H1 (cell line): ENCODE results near the gene RAP1GDS1. TPM values are rescaled to one million over a fixed set of nuclear protein-coding genes. Genes with fewer than 3 reads are reported as not detected.

Source experiments
- BACH1 ChIP-seq: IDR thresholded peaks from 2 replicates; pipeline ENCODE4 v1.6.1; 2012; ENCODE audit warnings: low read length, improper control_type of control experiment
- CBX8 ChIP-seq: fragments of 300-800, 300-1000 bp; sonication (generic); IDR thresholded peaks from 2 replicates; pipeline ENCODE4 v1.7.1; 2016; ENCODE audit warnings: low read depth, low read length, borderline replicate concordance
- CHD2 ChIP-seq: IDR thresholded peaks from 2 replicates; pipeline ENCODE4 v1.6.1; 2012; ENCODE audit warnings: low read length, improper control_type of control experiment
- CREB1 ChIP-seq: IDR thresholded peaks from 2 replicates; pipeline ENCODE4 v1.6.1; 2012; ENCODE audit warnings: inconsistent platforms
- FOSL1 ChIP-seq: IDR thresholded peaks from 2 replicates; pipeline ENCODE4 v1.6.1; 2011; ENCODE audit warnings: mild to moderate bottlenecking, low read depth, low read length, moderate library complexity; ENCODE audit not compliant: insufficient read depth
- GTF2F1 ChIP-seq: IDR thresholded peaks from 2 replicates; pipeline ENCODE4 v1.6.1; 2012; ENCODE audit warnings: low read depth, low read length, improper control_type of control experiment, borderline replicate concordance
- HDAC2 ChIP-seq, 2 experiments: fragments of 300-600 bp in 1 of 2; sonication (generic) in 1 of 2; IDR thresholded peaks; 2 replicates each; pipeline ENCODE4 v1.6.1; 2011 to 2012; ENCODE audit warnings: low read depth in 2 of 2, low read length in 2 of 2, mild to moderate bottlenecking in 2 of 2, moderate library complexity in 2 of 2, borderline replicate concordance in 1 of 2, inconsistent platforms in 1 of 2
- JUND ChIP-seq: IDR thresholded peaks from 2 replicates; pipeline ENCODE4 v1.6.1; 2011; ENCODE audit warnings: mild to moderate bottlenecking, improper control_type of control experiment, low read length
- PHF8 ChIP-seq: fragments of 200-600 bp; sonication (generic); conservative IDR thresholded peaks from 2 replicates; pipeline ENCODE4 v1.7.1; 2012; ENCODE audit warnings: low read depth, mild to moderate bottlenecking, inconsistent platforms, low read length, moderate library complexity
- POLR2A ChIP-seq, 2 experiments: IDR thresholded peaks; 1 replicate in 1 of 2; 2 replicates in 1 of 2; pipeline ENCODE4 v1.6.1; 2011; ENCODE audit warnings: low read depth in 2 of 2, low read length in 2 of 2, mild to moderate bottlenecking in 2 of 2; ENCODE audit errors: control extremely low read depth in 1 of 2
- RAD21 ChIP-seq, 2 experiments: IDR thresholded peaks in 1 of 2; conservative IDR thresholded peaks in 1 of 2; 2 replicates each; pipeline ENCODE4 v1.6.1; 2011; ENCODE audit warnings: low read depth in 2 of 2, low read length in 2 of 2, improper control_type of control experiment in 1 of 2, inconsistent platforms in 1 of 2, mild to moderate bottlenecking in 1 of 2, moderate library complexity in 1 of 2
- RBBP5 ChIP-seq: IDR thresholded peaks from 2 replicates; pipeline ENCODE4 v1.7.1; 2012; ENCODE audit warnings: low read depth, mild to moderate bottlenecking, inconsistent platforms, low read length, moderate library complexity, borderline replicate concordance
- RNF2 ChIP-seq: fragments of 200-900, 300-1000 bp; sonication (generic); IDR thresholded peaks from 2 replicates; pipeline ENCODE4 v1.7.1; 2016; ENCODE audit warnings: borderline replicate concordance, low read depth, mild to moderate bottlenecking, antibody characterized with exemption, low read length; ENCODE audit not compliant: poor library complexity, severe bottlenecking; ENCODE audit errors: missing control alignments
- RXRA ChIP-seq: IDR thresholded peaks from 2 replicates; pipeline ENCODE4 v1.6.1; 2011; ENCODE audit warnings: low read depth, mild to moderate bottlenecking, low read length, moderate library complexity; ENCODE audit not compliant: insufficient read depth
- SIRT6 ChIP-seq: IDR thresholded peaks from one replicate; pipeline ENCODE4 v1.7.1; 2012; ENCODE audit warnings: low read length, inconsistent platforms
- SP4 ChIP-seq: IDR thresholded peaks from 2 replicates; pipeline ENCODE4 v1.6.1; 2012; ENCODE audit warnings: low read length, inconsistent platforms
- SRF ChIP-seq: IDR thresholded peaks from 2 replicates; pipeline ENCODE4 v1.6.1; 2011; ENCODE audit warnings: mild to moderate bottlenecking, low read depth, low read length, moderate library complexity
- SUZ12 ChIP-seq: fragments of 200-600 bp; sonication (generic); IDR thresholded peaks from 2 replicates; pipeline ENCODE4 v1.6.1; 2012; ENCODE audit warnings: mild to moderate bottlenecking, inconsistent platforms, low read length, moderate library complexity, mixed read lengths
- TAF7 ChIP-seq: optimal IDR thresholded peaks from 2 replicates; pipeline ENCODE3; 2011; ENCODE audit warnings: low read depth, mild to moderate bottlenecking, inconsistent platforms, low read length, moderate library complexity, borderline replicate concordance
- polyA plus RNA-seq, 7 experiments: library from polyadenylated mRNA; depleted of rRNA in 3 of 7; stranded (reverse) in 5 of 7; unstranded in 2 of 7; fragments of >200 nt in 5 of 7; fragments of 200-250 nt in 2 of 7; gene quantifications; 1 replicate in 5 of 7; 2 replicates in 1 of 7; 4 replicates in 1 of 7; pipeline versions ENCODE4 v1.2.1 to v1.2.3, GENCODE V29; 2011 to 2013; ENCODE audit warnings: missing spikeins in 2 of 7, mixed read lengths in 2 of 7
- total RNA-seq: library from RNA; stranded (reverse); fragmentation: NEBNext Ultra II Directional; extraction: Animal tissue kit (Norgen Biotek cat#: 25700); gene quantifications from 2 replicates; pipeline ENCODE4 v1.2.1, GENCODE V29; 2021
- TF ChIP-seq, protein P1 (sequence below): IDR thresholded peaks from 2 replicates; pipeline ENCODE4 v1.6.1; 2011; ENCODE audit warnings: low read length, improper control_type of control experiment

Gene RAP1GDS1
- total and polyA plus RNA-seq, 2 of the 8 experiments (the other 6 are each of a cell fraction or from before 2014, with no cell fraction given): 12.8 to 31.9 TPM

GRCh38 chr4:98261405-98262291, 464 bp downstream of the RAP1GDS1 start (continued):
- TF ChIP-seq TAF7 (peak; percentile 65), JUND (no peak), RAD21 (IDR thresholded peaks at IDR 0.05 in 1 of 2, conservative IDR thresholded peaks at IDR 0.05 in 1 of 2; ENCODE audit: low read depth in 2 of 2, low read length in 2 of 2) (no peak), GTF2F1 (no peak), RXRA (no peak), CBX8 (no peak), HDAC2 (IDR thresholded peaks at IDR 0.05; ENCODE audit: borderline replicate concordance in 1 of 2, low read depth in 2 of 2, low read length in 2 of 2) (no peak), POLR2A (IDR thresholded peaks at IDR 0.05; ENCODE audit: control extremely low read depth in 1 of 2, low read depth in 2 of 2, low read length in 2 of 2) (peak in 1 of 2 experiments; percentile 59; a peak in 2 of 3 replicates), SRF (no peak), SP4 (no peak), RNF2 (no peak), PHF8 (peak; percentile 34; the same call in 1 of the 2 replicates), RBBP5 (peak; percentile 75; the same call in 1 of the 2 replicates), SUZ12 (0 out of 2 replicates have a peak, but pooled peaks have one; percentile 32), SIRT6 (no peak), CHD2 (no peak), FOSL1 (no peak), BACH1 (no peak; the same call in 1 of the 2 replicates), CREB1 (no peak)
- TF ChIP-seq, protein P1, sequence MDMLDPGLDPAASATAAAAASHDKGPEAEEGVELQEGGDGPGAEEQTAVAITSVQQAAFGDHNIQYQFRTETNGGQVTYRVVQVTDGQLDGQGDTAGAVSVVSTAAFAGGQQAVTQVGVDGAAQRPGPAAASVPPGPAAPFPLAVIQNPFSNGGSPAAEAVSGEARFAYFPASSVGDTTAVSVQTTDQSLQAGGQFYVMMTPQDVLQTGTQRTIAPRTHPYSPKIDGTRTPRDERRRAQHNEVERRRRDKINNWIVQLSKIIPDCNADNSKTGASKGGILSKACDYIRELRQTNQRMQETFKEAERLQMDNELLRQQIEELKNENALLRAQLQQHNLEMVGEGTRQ: no peak
